Peyer's patch (tissue), 4 donors: ENCODE measurements around the gene LCA5. TPM values are rescaled to one million over a fixed set of nuclear protein-coding genes. Genes with fewer than 3 reads are reported as not detected.

ENCODE experiments used
- DNase-seq, 3 donors: peaks; one replicate each; pipeline ENCODE4 v3.0.0-alpha.2; 2017 to 2019
- H3K27ac ChIP-seq, 4 donors: fragments of 200-600 bp; sonication (generic); one replicate each; pipeline ENCODE4 v1.5.1; 2016 to 2019
- H3K27me3 ChIP-seq, 2 donors: fragments of 200-600 bp; sonication (generic); one replicate each; pipeline ENCODE4 v1.5.1; 2019
- H3K36me3 ChIP-seq, 3 donors: fragments of 200-600 bp; sonication (generic); one replicate each; pipeline ENCODE4 v1.5.1; 2016 to 2019
- H3K4me1 ChIP-seq, 4 donors: fragments of 200-600 bp; sonication (generic); one replicate each; pipeline ENCODE4 v1.5.1; 2016 to 2019
- H3K4me3 ChIP-seq, 4 donors: fragments of 200-600 bp; sonication (generic); 1 replicate in 3 of 4; 2 replicates in 1 of 4; pipeline ENCODE4 v1.5.1; 2016 to 2019; ENCODE audit warnings: mild to moderate bottlenecking in 1 of 4
- H3K9me3 ChIP-seq, 4 donors: fragments of 200-600 bp; sonication (generic); one replicate each; pipeline ENCODE4 v1.5.1; 2016 to 2019; ENCODE audit warnings: mild to moderate bottlenecking in 1 of 4
- CTCF ChIP-seq, 6 experiments: fragments of 450-650 bp in 4 of 6; fragments of 200-600 bp in 2 of 6; sonication (generic) in 1 of 6; IDR thresholded peaks; one replicate each; pipeline ENCODE4 v1.5.1; 2017 to 2019; ENCODE audit warnings: antibody characterized with exemption in 6 of 6, mild to moderate bottlenecking in 3 of 6, moderate library complexity in 1 of 6
- POLR2A ChIP-seq, 2 donors: fragments of 450-650 bp; IDR thresholded peaks; one replicate each; pipeline ENCODE4 v1.5.1; 2017; ENCODE audit warnings: antibody characterized with exemption in 2 of 2, mild to moderate bottlenecking in 2 of 2, moderate library complexity in 2 of 2
- total RNA-seq, 4 donors: library from RNA; depleted of rRNA; stranded (reverse); fragments of >200 nt; gene quantifications; one replicate each; pipeline ENCODE4 v1.1.0, GENCODE V29; 2016

The LCA5 gene
- total RNA-seq, 4 donors from 2014 or later: 0.88 to 5.0 (median 2.0) TPM

DNA sequence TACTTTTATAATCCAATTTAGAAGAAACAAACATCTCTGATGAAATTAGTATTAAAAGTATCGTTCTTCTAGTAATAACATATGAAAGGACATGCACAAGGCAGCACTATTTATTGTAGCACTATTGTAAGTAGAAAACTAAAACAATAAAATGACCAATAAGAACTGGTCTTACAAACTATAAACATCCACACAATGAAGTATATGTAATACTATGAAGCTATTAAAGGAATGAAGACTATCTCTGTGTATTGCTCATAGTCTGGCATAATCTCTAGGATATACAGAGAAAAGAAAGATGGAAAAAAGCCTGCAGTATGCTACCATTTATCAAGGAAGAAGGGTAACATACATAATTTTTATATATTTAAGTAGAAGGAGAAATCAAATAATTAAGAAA is 16.7 kb downstream of the LCA5 start:
- DNase-seq: no peak
- TF ChIP-seq CTCF (IDR thresholded peaks at IDR 0.05): no peak
- TF ChIP-seq POLR2A (IDR thresholded peaks at IDR 0.05): no peak

GRCh38 chr6:79518842-79519241 is 18.4 kb downstream of the LCA5 start:
- Histone ChIP-seq H3K4me3 (no peak overlapping the region), H3K27ac (no peak overlapping the region), H3K9me3 (no peaks in the 10 kb centered on the region), H3K4me1 (no peaks in the 10 kb centered on the region), H3K36me3 (no peaks in the 10 kb centered on the region), H3K27me3 (no peaks in the 10 kb centered on the region)
- TF ChIP-seq CTCF (IDR thresholded peaks at IDR 0.05) (no peak), POLR2A (IDR thresholded peaks at IDR 0.05) (no peak)
- no peak for DNase-seq

More for the DNA sequence above, 16.7 kb downstream of the LCA5 start:
- no peaks in the 10 kb centered on the region for H3K36me3 ChIP-seq
- H3K9me3 ChIP-seq: no peaks in the 10 kb centered on the region
- no peak overlapping the region for H3K27ac ChIP-seq
- no peaks in the 10 kb centered on the region for H3K4me1 ChIP-seq
- H3K4me3 ChIP-seq: no peak overlapping the region
- no peaks in the 10 kb centered on the region for H3K27me3 ChIP-seq

GRCh38 chr6:79515436-79515835 is 21.8 kb downstream of the LCA5 start:
- Histone ChIP-seq H3K27ac (no peak overlapping the region), H3K27me3 (no peaks in the 10 kb centered on the region), H3K4me1 (no peaks in the 10 kb centered on the region), H3K4me3 (no peak overlapping the region), H3K9me3 (no peaks in the 10 kb centered on the region), H3K36me3 (no peaks in the 10 kb centered on the region)
- DNase-seq: no peak
- TF ChIP-seq POLR2A (IDR thresholded peaks at IDR 0.05): no peak
- no peak for TF ChIP-seq CTCF (IDR thresholded peaks at IDR 0.05)

DNA sequence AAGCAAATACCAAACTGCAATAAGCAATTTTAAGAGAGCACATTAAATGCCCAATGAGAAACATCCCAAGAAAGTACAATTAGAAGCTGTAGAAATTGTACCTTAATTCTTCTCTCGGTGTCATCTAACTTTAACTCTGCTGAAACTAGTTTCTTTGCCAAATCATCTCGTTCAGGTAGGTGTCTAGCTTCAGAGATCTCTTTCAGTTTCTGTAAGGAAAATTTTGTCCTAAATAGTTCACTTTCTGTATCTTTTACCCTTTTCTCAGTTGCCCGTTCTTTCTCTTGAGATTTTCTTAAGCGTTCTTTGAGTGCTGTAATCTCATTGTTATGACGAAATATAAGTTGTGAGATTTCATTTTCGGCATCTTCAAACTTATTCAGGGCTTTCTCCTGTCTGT is 24.1 kb downstream of the LCA5 start:
- Histone ChIP-seq H3K4me1 (no peaks in the 10 kb centered on the region), H3K27ac (no peak overlapping the region), H3K4me3 (no peak overlapping the region), H3K27me3 (no peaks in the 10 kb centered on the region), H3K36me3 (no peaks in the 10 kb centered on the region), H3K9me3 (no peaks in the 10 kb centered on the region)
- no peak for DNase-seq
- TF ChIP-seq CTCF (IDR thresholded peaks at IDR 0.05): no peak
- TF ChIP-seq POLR2A (IDR thresholded peaks at IDR 0.05): no peak

- H3K27ac ChIP-seq: no peak overlapping the region
- H3K4me1 ChIP-seq: no peaks in the 10 kb centered on the region
- no peaks in the 10 kb centered on the region for H3K36me3 ChIP-seq
- H3K4me3 ChIP-seq: no peak overlapping the region
- no peaks in the 10 kb centered on the region for H3K9me3 ChIP-seq
- DNase-seq: no peak
- TF ChIP-seq POLR2A (IDR thresholded peaks at IDR 0.05) (no peak), CTCF (IDR thresholded peaks at IDR 0.05) (no peak)
- no peaks in the 10 kb centered on the region for H3K27me3 ChIP-seq
These were observed 25.2 kb downstream of the LCA5 start for GRCh38 chr6:79512014-79512413.

DNA sequence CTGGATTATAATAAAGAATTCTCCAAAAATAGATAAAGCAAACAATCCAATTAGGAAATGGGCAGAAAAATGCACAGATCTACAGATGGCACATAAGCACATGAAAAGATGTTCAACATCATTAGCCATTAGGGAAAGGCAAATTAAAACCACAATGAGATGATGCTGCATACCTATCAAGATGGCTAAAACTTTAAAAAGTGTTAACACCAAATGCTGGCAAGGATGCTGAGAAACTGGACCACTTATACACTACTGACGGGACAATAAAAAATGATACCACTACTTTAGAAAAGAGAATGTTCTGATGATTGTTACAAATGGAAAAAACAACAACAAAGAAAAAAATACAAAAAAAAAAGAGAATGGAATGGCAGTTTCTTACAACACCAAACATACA is 26.5 kb downstream of the LCA5 start:
- TF ChIP-seq CTCF (IDR thresholded peaks at IDR 0.05) (no peak), POLR2A (IDR thresholded peaks at IDR 0.05) (no peak)
- no peaks in the 10 kb centered on the region for H3K9me3 ChIP-seq
- no peaks in the 10 kb centered on the region for H3K27me3 ChIP-seq
- no peaks in the 10 kb centered on the region for H3K36me3 ChIP-seq
- no peak overlapping the region for H3K27ac ChIP-seq
- H3K4me1 ChIP-seq: no peaks in the 10 kb centered on the region
- DNase-seq: no peak
- H3K4me3 ChIP-seq: no peak overlapping the region
